HG03460 (cell line): ENCODE results near the gene BMAL1.

Experiments
- ATAC-seq: cut with Tn5 transposase; IDR thresholded peaks from one replicate; pipeline ENCODE4 v1.9.1; 2021; ENCODE audit not compliant: unreplicated experiment

BMAL1 gene

DNA sequence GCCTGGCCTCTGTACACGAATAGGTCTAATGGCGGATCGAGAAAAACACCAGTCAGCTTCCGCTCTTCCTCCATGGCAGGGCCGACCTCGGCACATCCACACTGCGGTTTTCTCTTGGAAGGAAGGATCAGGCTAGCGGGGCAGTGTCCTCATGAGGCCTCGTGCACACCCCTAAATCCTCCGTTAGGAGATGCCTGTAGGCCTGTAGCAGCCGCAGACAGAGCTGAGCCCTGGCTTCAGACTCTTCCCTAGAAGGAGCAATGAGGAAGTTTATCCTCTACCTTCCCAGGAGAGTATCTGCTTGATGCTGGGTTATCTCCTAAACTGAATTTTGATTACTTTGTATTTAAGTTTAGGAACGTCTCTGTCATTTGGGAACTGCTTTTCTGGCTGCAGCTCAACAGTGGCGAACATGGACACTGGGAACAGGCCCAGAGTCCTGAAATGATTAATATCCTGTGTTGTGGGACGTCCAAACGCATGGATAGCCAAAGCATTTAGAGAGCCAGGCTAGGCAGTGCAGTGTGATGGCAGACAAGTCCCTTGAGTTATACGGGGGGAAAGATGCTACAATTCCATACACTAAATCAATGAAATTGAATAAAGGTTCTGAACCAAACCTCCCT, 16.5 kb upstream of the BMAL1 start:
- no peak for ATAC-seq

DNA sequence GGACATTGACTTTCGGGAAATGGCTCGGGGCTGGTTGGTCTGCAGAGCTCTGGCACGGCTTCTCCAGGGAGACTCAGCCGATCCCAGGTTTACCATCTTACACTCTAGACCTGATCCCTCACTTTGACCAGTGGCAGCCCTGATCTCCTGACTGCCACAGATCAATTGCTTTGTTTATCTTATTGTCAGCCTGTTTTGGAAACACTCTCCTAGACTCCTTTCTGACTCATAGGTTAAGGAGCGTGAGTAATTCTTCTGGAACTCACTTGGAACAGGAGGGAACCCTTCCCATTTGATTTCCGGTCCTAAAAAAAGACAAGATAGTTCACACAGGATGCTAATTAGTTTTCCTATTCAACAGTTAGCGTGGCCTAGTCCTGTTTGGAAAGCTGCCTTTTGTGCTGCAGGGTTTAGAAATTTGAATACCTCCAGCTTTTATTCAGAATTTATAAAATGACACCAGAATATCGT, 16.0 kb upstream of the BMAL1 start:
- no peak for ATAC-seq

DNA sequence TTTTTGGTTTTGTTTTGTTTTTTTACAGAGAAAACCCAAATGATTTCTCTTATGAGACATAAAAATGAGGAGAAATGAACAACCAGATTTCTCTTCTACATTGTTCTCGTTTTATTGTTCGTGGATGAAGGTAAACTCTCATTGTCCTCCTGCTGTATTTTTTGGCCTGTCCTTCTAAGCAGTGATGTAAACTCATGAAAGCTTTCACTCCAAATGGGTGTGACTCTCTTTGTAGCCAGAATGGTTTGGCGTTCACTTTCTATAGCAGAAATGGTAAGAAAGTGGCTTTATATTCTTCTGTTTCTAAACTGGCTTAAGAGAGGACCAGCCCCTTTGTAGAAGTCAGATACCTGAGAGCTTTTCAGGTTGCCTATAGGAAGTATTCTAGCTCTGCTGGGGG, 15.5 kb upstream of the BMAL1 start:
- ATAC-seq: no peak

DNA sequence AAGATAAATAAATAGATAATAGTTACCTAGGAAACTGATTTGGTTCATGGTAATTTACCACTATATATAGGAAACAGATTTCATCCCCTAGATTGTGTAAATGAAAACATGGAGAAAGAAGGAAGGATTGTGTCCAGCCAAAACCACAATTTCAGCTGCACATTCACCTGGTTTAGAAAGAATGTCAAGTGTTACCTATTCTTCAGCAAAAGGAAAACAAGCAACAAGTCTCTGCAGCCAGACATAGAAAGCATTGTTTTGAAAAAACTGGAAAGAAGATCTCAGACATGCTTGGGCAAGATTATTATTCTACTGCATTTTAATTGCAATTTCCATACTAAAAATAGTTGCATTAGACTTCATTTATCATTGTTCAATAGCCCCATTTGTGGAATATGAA, 8.8 kb upstream of the BMAL1 start:
- no peak for ATAC-seq

DNA sequence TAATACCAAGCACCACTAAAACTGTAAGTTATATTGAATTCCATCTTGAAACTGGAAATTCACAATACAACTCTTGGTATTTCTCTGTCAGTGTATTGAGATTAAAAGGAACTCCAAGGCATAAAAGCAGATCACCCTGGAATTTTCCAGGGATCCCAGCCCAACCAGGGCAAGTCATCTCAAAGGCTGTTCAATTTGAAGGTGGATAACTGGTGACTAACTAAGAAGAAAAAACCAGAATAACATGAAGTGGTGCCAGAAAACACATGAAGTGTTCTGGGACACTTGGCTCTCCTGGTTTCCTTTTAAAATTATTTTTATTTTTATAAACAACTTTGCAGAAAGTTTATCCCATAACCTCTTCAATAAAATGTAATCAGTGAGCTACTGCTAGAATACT, 7.8 kb upstream of the BMAL1 start:
- ATAC-seq: no peak

DNA sequence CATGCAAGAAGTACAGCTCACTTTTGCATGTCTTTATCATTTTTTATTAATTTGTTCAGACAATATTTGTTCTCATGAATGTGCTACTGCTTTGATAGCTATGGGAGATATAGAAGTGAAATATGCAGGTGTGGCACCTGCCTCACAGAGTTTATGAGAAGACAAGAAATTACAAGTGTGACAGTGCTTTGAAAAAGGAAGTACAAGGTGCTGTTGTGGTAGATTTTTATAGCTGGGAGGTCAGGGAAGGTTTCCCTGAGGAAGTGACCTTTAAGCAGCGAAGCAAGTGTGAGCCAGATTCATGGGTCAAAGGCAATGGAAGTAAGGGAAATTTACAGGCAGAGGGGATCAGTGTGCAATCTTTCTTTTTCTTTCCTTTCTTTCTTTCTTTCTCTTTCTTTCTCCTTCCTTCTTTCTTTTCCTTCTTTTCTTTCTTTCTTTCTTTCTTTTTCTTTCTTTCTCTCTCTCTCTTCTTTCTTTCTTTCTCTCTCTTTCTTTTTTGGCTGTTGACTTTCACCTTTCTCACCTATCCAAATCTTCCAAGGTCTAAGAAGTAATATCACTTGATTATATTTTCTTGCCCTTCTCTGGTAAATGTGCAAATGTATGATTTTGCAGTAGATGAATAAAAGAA, 6.4 kb upstream of the BMAL1 start:
- ATAC-seq: no peak

DNA sequence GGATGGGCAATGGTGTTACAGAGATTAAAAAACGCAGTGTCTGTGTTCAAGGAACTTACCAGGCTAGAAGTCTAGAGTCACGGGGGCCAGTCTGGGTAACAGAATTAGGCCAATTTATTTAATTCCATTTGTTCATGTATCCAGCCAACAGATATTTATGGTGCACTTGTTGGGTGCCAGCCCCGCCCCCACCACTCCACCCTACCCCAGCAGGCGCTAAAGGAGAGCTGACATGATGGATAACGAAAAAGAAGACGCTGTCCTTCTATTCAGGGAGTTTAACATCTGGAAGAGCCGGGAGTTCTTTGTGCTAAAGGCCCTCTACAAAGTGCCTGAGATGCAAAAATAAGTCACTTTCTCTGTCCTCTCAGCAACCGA, 1.1 kb upstream of the BMAL1 start:
- no peak for ATAC-seq

DNA sequence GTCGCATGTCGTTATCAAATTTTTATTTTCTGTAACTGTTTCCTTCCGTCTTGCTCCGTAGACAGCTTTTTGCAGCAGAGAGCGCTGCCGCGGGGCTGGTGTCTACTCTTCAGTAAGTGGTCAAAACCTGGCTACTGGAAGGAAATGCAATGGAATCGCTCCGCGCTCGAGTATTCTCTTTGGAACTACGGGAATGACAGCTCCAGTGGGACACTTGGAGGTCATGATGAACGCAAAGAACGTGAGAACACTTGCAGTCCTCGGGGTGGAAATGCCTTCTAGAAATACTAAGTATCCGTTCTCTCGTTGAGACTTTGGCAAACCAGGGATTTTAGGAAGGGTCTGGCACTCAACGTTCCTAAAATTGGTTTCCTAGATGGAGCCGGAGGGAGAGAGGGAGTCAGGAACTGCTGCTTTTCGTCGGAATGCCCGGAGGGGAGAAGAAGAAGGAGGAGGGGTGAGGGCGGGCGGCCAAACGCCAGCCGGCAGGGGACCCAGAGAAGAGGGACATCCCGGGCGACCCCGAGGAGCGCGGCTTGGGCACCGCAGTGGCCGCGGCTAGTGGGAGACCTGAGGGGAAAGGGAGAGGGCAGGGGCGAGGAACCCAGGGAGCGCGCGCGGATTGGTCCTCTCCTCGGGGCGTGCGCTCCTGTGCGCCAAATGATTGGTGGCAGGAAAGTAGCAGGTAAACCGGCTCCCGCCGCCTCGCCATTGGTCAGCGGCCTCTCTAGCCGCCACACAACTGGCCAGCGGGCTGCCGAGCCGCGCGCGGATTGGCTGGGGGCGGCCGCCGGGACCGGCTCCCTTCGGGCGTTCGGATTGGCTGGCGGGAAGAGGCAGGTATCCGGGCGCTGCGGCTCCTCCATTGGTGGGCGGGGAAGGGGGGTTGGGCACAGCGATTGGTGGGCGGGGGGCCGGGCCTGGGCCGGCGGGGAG, 490 bp upstream of the BMAL1 start:
- peak; percentile 89 for ATAC-seq

DNA sequence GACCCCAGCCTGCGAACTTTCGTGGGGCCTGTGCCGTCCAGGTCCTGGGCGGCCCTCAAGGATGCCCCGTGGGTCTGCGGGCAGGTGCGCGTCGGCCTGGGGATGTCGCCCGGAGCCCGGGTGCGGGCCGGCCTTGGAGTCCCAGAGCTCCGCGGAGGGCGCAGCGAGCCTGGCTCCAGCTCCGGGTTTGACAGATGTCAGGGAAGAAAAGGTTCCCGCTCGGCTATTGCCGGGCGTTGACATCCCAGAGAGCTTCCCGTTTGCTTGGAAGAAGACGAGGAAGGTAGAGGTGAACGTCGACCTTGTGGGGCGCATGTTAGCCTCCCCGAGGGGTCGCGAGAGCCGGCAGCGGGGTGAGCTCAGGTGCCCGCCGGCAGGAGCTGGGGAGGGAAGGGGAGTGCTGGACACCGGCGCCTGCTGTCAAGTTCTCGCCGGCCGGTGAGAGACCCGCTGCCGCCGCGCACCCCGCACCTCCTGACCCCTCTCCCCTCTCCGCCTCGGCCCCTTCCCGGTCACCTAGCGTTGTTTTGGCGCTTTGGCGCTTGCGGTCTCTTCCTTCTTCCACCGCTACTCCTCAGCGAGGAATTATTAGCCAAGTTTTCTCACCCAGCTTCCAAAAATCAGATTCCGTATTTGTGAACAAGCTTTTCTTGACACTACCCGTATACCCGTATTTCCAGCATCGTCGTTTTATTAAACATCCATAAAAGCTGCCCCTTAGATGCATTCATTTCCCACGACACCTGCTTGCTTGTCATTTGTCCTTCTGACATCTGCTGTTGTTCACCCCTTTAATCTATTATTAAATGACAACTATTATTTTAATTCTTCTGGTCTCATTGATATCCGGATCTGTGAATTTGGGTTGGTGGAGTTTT, 1.3 kb downstream of the BMAL1 start:
- no peak for ATAC-seq

DNA sequence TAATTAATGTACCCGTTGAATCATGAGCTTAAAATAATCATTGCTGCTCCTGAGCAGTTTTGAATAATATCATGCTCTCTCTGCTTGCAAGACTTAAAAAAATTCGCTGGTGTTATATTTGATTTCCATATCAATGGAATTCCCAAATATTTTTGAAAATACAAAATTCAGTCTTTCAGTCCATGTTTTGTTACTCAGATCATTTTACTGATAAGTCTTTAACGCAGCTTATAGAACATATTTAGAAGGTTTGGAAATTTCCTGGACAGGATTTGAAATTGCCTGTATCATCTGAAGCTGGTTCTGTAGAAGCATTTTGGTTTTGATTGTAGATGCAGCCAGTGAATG, 1.9 kb downstream of the BMAL1 start:
- ATAC-seq: no peak

DNA sequence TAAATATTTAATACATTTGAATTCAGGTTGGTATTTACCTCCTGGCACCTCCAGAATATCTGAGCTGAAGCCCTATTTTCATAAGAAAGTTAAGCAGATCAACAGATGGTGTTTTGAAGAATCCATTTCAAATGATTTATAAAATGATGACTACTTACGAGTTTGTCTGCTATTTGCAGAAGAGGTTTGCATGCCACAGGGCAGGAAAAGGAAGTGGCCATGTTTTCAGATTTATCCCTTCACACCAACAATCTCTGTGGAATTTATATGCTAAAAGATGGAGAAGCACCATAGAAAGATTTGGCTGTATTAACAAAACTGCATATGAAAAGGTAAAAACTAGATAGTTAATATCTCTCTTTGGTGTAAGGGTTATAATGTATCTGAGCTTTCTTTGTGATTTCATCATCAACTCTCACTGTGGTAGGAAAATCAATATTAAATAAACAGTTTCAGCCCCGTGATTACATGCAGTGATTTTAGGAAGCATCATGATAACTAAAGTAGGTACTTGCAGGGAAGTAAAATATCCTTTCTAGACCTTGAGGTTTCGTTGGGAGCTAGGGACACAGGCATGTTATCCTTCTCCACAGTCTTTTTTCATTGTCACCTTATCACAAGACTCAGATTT, 2.6 kb downstream of the BMAL1 start:
- no peak for ATAC-seq

DNA sequence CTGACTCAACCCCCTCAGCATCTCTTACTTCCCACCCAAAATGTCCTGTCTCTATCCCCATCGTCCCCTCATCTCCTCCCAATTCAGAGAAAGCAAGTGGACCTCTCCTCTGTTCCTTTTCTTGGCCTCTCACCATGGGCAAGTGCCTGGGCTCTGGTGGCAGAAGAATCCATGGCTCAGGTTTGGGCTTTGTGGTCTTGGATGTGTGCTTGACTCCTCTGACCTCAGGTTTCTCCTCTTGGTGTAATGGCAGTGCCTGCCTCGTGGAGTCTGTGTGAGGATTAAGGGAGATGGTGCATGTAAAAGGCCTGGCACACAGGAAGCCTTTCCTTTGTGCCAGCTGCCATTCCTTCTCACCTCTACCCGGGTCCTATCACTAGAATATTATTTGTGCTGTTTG, 3.2 kb downstream of the BMAL1 start:
- ATAC-seq: no peak

DNA sequence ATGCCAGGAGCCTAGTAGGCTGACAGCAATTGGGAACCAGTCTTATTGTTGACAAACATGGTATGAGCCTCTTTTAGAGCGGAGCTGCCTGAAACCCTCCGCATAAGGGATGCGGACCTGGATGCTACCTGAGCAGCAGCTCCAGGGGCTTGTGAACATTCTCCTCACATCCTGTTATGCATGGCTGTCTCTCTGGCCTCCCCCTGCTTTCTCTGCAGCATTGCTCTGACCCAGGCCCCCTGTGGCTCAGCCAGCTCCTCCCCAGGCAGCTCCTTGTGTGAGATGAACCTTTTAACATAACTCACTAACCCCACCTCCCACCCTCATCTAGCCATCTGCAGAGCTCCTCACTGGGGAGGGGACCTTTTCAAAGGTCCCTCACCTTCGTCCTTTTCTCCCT, 6.0 kb downstream of the BMAL1 start:
- ATAC-seq: no peak

DNA sequence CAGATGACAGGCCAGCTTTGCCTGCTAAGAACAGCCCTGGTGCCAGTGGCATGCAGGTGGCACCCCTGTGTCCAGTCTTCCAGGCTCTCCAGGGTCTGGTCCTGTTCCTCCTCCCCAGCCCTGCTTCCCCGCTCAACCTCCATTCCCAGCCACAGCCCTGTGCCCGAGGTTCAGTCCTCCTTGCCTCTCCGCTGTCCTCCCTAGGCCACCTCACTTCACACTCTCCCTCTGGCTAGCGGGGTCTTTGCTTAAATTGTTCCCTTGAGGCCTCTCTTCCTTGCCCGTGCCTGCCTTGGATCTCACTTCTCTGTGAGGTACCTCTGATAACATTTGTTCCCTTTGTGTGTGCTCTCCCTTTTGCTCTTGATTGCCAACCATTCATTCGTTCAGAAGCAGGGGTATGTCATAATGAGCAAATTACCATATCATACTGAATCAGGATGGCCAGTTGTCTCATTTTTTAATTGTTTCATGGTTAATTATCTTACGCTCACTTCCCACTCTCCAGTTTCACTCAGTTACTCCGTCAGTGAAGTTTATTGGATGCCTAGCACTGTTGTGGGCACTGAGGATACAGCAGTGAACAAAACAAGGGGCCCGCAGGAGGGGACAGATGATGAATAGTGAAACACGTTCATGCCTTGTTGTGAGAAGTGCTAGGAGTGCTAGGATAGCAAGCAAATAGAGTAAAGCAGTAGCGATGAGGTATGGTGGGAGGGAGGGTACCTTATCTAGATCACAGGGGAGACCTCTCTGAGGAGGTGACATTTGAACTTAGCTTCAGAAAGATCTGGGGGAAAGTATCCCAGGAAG, 7.4 kb downstream of the BMAL1 start:
- ATAC-seq: no peak

DNA sequence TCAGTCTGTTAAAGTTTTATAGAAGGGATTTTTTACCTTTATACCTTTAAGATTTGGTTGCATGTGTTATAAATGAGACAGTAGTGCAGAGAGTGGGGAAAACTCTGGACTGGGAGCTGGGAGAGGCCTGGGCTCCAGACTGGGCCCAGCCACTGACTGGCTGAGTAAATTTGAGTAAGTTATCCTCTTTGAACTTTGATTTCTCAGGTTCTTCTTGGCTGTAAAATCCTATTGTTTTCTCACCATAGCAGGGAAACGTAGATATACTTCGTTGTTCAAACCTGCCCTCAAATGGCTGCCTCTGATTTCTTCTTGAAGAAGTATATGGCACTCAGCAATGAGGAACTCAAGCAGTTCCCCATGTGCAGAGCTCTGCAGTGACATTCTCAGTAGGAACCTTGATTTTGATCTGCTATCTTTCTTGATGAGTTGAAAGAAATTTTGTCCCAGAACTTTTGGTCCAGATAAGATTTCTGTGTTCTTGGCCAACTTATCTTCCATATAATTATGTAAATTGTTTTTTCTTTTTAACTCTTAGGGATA, 8.8 kb downstream of the BMAL1 start:
- no peak for ATAC-seq

DNA sequence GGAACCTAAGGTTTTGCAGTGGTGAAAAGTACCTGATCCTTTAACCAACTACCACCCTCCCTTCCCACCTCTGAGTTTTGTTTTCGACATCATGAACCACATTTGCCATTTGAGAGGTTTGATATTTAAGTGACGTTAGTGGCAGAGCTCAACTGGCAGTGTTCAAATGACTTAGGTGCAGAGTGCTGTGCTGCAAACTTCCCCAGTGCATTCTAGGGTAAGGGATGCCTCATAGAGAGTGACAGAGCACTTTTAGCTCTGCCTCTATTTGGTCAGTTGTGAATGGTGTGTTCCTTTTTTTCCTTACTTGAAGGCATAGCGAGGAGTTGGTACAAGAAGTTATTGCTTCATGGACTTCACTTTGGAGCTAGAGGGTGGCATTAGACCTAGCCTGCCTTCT, 9.4 kb downstream of the BMAL1 start:
- ATAC-seq: no peak

DNA sequence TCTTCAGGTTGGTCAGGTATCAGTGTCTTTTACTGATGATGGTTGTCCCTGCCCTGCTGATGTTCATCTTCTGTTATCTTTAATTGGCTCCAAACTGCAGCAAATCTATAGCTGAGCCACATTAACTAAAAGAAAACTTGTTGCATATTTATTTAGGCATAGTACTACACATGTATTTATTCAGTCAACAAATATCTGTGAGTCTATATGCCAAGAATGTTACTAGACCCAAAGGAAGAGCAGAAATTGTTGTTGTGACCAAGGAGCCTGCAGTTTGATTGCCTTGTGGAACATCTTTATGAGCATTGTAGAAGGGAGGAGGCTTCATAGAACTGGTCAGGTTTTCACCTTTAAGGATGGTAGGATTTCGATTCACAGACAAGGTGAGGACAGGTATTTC, 10.1 kb downstream of the BMAL1 start:
- no peak for ATAC-seq

DNA sequence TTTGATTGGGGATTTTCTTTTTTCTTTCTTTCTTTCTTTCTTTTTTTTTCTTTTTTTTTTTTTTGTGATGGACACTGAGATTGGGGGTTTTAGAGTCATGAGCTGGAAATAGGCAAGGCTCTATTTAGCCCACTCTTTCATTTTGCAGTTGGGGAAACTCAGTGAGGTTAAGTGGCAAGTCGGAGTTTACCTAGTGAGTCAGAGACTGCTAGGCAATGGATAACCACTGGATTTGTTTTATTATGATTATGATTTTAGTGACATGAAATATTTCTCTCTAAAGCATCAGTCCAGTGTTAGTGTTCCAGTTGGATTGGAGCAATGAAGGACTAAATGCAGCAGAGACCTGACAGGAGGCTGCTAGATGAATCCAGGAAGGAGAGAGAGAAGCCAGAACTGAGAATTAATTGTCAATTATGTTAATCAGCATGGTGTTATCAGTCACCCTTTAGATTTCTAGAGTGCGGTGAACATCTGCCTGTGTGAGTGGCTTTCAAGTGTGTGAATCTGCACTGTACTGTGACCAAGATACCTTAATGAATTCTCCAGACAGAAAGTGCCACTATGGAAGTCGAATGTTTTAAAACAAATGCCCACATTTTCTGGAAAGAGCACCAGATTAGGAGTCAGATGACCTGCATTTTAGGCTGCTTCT, 10.9 kb downstream of the BMAL1 start:
- peak; percentile 50 for ATAC-seq

DNA sequence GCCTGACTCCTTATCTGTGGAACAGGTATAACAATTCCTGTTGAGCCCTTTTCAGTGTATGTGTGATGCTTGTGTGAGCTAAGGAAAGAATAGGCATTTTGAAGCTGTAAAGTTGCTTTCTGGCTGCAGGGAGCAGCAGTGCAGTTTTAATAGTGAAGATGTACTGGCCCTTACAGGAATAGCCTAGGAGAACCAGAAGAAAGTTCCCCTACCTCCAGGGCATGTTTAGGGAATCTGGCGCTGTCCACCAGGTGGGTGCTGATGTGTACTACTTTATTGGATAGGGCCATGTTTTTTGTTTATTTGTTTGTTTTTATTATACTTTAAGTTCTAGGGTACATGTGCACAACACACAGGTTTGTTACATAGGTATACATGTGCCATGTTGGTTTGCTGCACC, 11.5 kb downstream of the BMAL1 start:
- no peak for ATAC-seq
